SK-N-SH treated with all-trans-retinoic acid at 6 μM for 48 hours (cell line): Measurements from ENCODE around the gene NCKAP5.

ENCODE experiments used
- CREB5 ChIP-seq: fragments of 250-450 bp; sonication (Bioruptor Pico); IDR thresholded peaks from 2 replicates; pipeline ENCODE4 v1.5.1; 2020; ENCODE audit warnings: low read depth, mild to moderate bottlenecking, moderate library complexity
- GLIS3 ChIP-seq: fragments of 250-450 bp; sonication (Bioruptor Pico); IDR thresholded peaks from 2 replicates; pipeline ENCODE4 v1.5.0; 2020; ENCODE audit warnings: mild to moderate bottlenecking, moderate library complexity
- PATZ1 ChIP-seq: fragments of 250-450 bp; sonication (Bioruptor Pico); IDR thresholded peaks from 2 replicates; pipeline ENCODE4 v1.8.0; 2020; ENCODE audit warnings: mild to moderate bottlenecking, moderate library complexity, borderline replicate concordance
- PPARA ChIP-seq: fragments of 250-450 bp; sonication (Bioruptor Pico); IDR thresholded peaks from 2 replicates; pipeline ENCODE4 v1.5.0; 2020; ENCODE audit warnings: mild to moderate bottlenecking, borderline replicate concordance
- ZC3H10 ChIP-seq: fragments of 250-450 bp; sonication (Bioruptor Pico); IDR thresholded peaks from 2 replicates; pipeline ENCODE4 v1.5.1; 2021; ENCODE audit warnings: mild to moderate bottlenecking, moderate library complexity
- ZFP3 ChIP-seq: fragments of 250-450 bp; sonication (Bioruptor Pico); IDR thresholded peaks from 2 replicates; pipeline ENCODE4 v1.5.0; 2020; ENCODE audit warnings: mild to moderate bottlenecking, moderate library complexity

- TF ChIP-seq CREB5 (CRISPR knock-in tag) (no peak), PATZ1 (CRISPR knock-in tag) (no peak), ZC3H10 (CRISPR knock-in tag) (no peak), ZFP3 (CRISPR knock-in tag) (no peak), GLIS3 (CRISPR knock-in tag) (no peak), PPARA (CRISPR knock-in tag) (no peak)
These were observed 832.2 kb downstream of the NCKAP5 start for GRCh38 chr2:132736059-132736458.
